Activated CD8-positive, alpha-beta T cell treated with anti-CD3 and anti-CD28 coated beads, Interleukin-2, amount 10 ng/mL, durations not matched to agents 7 days and 5 days (primary cell): Measurements from ENCODE around the gene LHX6. TPM values are rescaled to one million over a fixed set of nuclear protein-coding genes. Genes with fewer than 3 reads are reported as not detected.
A peak's percentile ranks its signal among the peaks of the same experiment; 100 is the strongest.

ENCODE experiments used
- ATAC-seq: fragments of 150-1000 bp; cut with Tn5 transposase; one replicate; pipeline ENCODE4 v1.10.0; 2021; ENCODE audit warnings: moderate library complexity
- CTCF ChIA-PET: fragments of 350-600 bp; sonication (Branson Sonifier 250); formaldehyde crosslinking; loops from one replicate; lab custom pipeline; 2021; ENCODE audit warnings: antibody characterized with exemption; lab: Charles Lee
- POLR2A ChIA-PET: fragments of 350-600 bp; sonication (Branson Sonifier 250); formaldehyde crosslinking; loops from one replicate; lab custom pipeline; 2021; ENCODE audit warnings: antibody characterized with exemption; lab: Charles Lee
- DNase-seq: peaks from one replicate; pipeline ENCODE4 v3.0.0-alpha.2; 2020
- H3K27ac Mint-ChIP-seq: one replicate; pipeline ENCODE4 v1.8.0; 2021; ENCODE audit warnings: mild to moderate bottlenecking, mixed read lengths
- H3K27me3 Mint-ChIP-seq: one replicate; pipeline ENCODE4 v1.8.0; 2021; ENCODE audit warnings: low read depth, mixed read lengths
- H3K36me3 Mint-ChIP-seq: one replicate; pipeline ENCODE4 v1.8.0; 2021; ENCODE audit warnings: low read depth, mixed read lengths
- H3K4me1 Mint-ChIP-seq: one replicate; pipeline ENCODE4 v1.8.0; 2021; ENCODE audit warnings: low read depth, mixed read lengths
- H3K4me3 Mint-ChIP-seq: one replicate; pipeline ENCODE4 v1.8.0; 2021; ENCODE audit warnings: mild to moderate bottlenecking, mixed read lengths
- H3K9me3 Mint-ChIP-seq: one replicate; pipeline ENCODE4 v1.8.0; 2022; ENCODE audit warnings: mixed read lengths; ENCODE audit not compliant: insufficient read depth
- total RNA-seq, 2 experiments: library from RNA; stranded (reverse); gene quantifications; one replicate each; pipeline ENCODE4 v1.2.3, GENCODE V29; 2021

Gene LHX6
- total RNA-seq, 2 experiments from 2014 or later, result not detected

DNA sequence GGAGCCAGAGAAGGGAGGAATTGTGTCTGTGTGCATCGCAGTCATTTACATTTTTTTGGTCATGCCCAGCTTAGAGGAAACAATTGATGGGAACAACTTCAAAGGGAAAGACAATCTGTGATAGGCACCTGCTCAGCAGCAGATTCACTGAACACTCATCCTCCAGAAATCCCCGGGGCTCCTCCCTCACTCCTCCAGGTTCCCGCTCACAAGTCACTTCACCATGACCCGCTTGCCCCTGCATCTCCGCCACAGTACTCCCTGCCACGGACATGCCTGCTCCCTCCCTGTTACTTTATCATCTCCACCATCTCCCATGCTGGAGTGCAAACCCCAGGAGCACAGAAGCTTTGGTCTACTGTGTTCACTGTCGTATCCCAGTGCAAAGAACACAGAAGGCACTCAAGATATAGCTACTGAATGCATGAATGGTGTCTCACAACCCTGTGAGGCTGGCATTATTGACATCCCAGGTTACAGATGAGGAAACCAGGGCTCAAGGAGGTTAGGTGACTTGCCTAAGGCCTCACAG lies 16.2 kb downstream of the LHX6 start:
- peaks cover 57% of the 10 kb centered on the region for H3K27me3 Mint-ChIP-seq
- ATAC-seq (no peak), DNase-seq (no peak)
- no peaks in the 10 kb centered on the region for H3K9me3 Mint-ChIP-seq
- ChIA-PET POLR2A (no interaction called here), CTCF (interaction anchor here (1.5 kb wide), 1 partner anchor 138 kb away, joined by 3 read pairs; no protein-coding TSS in a partner anchor)
- H3K36me3 Mint-ChIP-seq, result no peaks in the 10 kb centered on the region
- H3K4me3 Mint-ChIP-seq, result peak overlapping the region; percentile 8
- peaks cover 6% of the 10 kb centered on the region for H3K4me1 Mint-ChIP-seq
- no peak overlapping the region for H3K27ac Mint-ChIP-seq

DNA sequence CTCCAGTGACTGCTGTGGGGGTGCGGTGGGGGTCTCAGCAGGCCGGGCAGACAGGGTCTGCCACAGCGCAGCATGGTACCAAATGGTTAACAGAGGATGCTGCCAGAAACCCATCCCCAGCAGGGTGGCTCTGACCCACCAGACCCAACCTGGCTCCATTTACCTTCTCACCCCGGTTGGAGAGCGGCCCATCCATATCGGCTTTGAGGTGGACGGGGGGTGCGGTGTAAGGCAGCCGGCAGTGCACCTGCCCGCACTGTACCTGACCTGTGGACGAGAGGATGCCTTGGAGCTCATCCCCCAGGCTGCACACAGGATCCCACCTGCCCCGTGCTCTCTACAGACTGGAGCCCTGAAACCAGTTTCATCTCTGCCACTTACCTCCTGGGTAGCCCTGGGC lies 19.3 kb downstream of the LHX6 start:
- Mint-ChIP-seq H3K36me3 (no peaks in the 10 kb centered on the region), H3K9me3 (no peaks in the 10 kb centered on the region), H3K4me1 (peaks cover 6% of the 10 kb centered on the region), H3K4me3 (no peak overlapping the region), H3K27ac (no peak overlapping the region), H3K27me3 (peaks cover 35% of the 10 kb centered on the region)
- CTCF ChIA-PET, result interaction anchor here (1.0 kb wide), 1 partner anchor 84 kb away, joined by 3 read pairs; no protein-coding TSS in a partner anchor
- POLR2A ChIA-PET, result no interaction called here
- DNase-seq, result no peak
- ATAC-seq, result no peak

DNA sequence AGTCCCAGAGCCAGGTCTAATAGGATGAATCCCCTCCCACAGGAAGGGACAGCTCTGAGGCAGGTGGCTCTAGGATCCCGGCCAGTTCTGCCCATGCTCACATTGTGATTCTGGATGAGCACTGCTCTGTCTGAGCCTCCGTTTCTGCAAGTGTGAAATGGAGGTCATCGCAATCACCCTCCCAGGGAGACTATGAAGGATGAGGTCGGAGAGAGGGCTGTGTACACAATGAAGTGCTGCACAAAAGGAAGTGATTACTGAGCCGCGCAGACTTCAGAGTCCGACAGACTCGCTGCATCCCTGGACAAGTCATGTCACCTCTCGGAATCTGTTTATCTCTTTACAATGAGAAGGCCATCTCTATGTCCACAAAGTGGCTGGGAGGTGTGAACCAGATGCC lies 21.7 kb downstream of the LHX6 start:
- H3K4me3 Mint-ChIP-seq, result no peak overlapping the region
- no peak for DNase-seq
- no peak overlapping the region for H3K27ac Mint-ChIP-seq
- ChIA-PET POLR2A (no interaction called here), CTCF (no interaction called here)
- H3K4me1 Mint-ChIP-seq, result no peaks in the 10 kb centered on the region
- H3K27me3 Mint-ChIP-seq, result peaks cover 17% of the 10 kb centered on the region
- no peaks in the 10 kb centered on the region for H3K36me3 Mint-ChIP-seq
- H3K9me3 Mint-ChIP-seq, result no peaks in the 10 kb centered on the region
- no peak for ATAC-seq

DNA sequence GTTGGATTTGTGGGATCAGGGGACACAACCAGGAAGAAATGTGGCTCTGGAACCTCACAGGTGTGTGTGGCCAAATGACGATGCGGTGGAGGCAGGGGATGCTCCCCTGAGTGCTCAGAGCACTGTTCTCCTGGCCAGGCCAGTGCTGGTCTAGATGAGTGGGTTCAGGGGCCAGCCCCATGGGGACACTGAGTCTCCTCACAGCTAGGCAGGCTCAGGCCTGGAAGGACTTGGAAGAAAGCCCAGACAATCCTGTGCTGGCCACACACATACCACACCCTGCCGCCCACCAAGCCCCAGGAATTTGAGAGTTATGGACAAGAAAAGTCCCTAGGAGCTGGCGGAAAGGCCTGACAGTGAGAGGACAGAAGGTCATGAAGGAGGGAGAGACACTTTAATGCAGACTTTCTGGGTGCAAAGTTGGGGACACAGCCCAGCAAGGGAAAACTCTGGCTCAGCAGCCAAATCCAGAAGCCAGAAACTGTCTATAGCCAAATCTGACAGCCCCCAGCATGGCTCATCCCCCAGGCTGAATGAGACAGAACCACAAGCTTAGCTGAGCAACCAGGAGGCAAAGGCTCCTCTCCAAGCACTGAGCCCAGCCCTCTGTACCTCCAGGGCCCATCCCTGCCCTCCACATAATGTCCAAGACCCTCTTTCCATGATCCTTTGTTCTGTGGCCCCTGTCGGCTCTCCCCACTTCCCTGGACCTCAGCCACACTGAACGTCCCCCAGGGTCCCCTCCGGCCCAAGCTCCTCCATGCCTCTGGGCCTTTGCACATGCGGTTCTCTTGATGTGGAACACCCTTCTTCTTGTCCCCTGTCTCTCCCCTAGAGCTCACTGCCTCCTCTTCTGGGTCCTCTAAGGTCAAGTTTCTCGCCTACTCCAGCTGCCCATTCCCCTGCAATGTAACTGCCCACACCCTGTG lies 22.4 kb downstream of the LHX6 start:
- H3K4me1 Mint-ChIP-seq, result no peaks in the 10 kb centered on the region
- H3K4me3 Mint-ChIP-seq, result no peak overlapping the region
- no peaks in the 10 kb centered on the region for H3K36me3 Mint-ChIP-seq
- ATAC-seq (no peak), DNase-seq (no peak)
- H3K27ac Mint-ChIP-seq, result no peak overlapping the region
- peaks cover 10% of the 10 kb centered on the region for H3K27me3 Mint-ChIP-seq
- CTCF ChIA-PET, result no interaction called here
- POLR2A ChIA-PET, result no interaction called here
- no peaks in the 10 kb centered on the region for H3K9me3 Mint-ChIP-seq

DNA sequence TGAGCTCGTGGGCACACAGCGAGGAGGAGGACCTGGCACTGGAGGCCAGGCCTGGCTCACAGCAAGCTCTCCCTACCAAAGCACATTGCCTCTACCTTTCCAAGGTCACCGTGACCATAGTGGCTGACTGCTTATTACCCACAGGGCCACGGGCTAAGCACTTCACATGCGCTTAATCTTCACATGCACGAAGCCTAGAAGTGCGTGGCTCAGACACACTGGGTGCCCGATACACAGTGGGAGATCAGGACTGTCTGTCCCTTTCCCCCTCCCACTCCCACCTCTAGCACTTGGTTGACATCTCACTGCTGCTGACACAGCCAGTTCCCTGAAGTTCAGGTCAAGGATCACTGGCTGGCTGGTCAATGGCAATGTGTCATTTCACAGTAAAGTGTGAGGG lies 23.6 kb downstream of the LHX6 start:
- ChIA-PET CTCF (no interaction called here), POLR2A (no interaction called here)
- Mint-ChIP-seq H3K27ac (no peak overlapping the region), H3K27me3 (peaks cover under 1% of the 10 kb centered on the region), H3K9me3 (no peaks in the 10 kb centered on the region), H3K4me1 (no peaks in the 10 kb centered on the region), H3K4me3 (no peak overlapping the region), H3K36me3 (no peaks in the 10 kb centered on the region)
- no peak for DNase-seq
- no peak for ATAC-seq

DNA sequence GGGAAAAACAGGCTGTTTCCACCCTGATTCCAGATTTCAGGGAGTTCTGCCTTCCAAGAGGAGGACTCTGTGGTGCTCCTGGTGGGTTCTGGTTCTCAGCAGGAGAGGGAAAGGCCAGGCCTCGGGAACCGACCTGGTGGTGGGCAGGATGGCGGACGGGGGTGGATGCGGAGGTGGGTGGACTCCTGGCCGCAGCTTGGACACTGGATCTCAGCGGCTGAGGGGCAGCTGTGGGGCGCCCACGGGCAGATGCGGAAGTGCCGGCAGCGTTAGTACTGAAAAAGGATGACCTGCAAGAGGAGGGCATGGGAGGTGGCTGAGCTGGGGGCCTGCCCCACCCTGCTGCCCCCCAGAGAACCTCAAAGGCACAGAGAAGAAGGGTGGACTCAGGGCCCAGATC lies 24.3 kb downstream of the LHX6 start:
- Mint-ChIP-seq H3K27me3 (no peaks in the 10 kb centered on the region), H3K4me3 (no peak overlapping the region), H3K27ac (no peak overlapping the region), H3K36me3 (no peaks in the 10 kb centered on the region), H3K9me3 (no peaks in the 10 kb centered on the region), H3K4me1 (no peaks in the 10 kb centered on the region)
- DNase-seq (no peak), ATAC-seq (no peak)
- POLR2A ChIA-PET, result no interaction called here
- CTCF ChIA-PET, result no interaction called here

DNA sequence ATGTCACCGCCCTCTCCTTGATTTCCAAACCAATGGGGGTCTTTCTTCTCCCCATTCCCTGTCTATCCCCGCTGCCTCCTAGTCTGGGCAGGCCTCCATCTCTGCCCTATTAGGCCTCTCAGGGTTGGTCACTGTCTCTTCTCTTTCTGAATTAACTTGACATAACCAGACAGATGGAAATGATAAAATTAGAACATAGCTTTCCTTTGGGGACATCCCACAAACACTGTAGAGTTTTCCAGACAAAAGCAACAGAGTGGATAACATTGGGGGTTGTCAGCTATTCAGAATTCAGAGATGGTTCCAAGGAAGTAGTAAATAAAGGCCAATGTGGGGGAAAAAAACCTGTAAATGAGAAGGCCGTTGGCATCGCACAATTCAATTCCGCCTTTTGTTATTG lies 24.7 kb downstream of the LHX6 start:
- no peak for DNase-seq
- no peaks in the 10 kb centered on the region for H3K9me3 Mint-ChIP-seq
- ChIA-PET CTCF (no interaction called here), POLR2A (no interaction called here)
- H3K4me1 Mint-ChIP-seq, result no peaks in the 10 kb centered on the region
- H3K27me3 Mint-ChIP-seq, result no peaks in the 10 kb centered on the region
- no peaks in the 10 kb centered on the region for H3K36me3 Mint-ChIP-seq
- no peak overlapping the region for H3K27ac Mint-ChIP-seq
- ATAC-seq, result no peak
- no peak overlapping the region for H3K4me3 Mint-ChIP-seq

DNA sequence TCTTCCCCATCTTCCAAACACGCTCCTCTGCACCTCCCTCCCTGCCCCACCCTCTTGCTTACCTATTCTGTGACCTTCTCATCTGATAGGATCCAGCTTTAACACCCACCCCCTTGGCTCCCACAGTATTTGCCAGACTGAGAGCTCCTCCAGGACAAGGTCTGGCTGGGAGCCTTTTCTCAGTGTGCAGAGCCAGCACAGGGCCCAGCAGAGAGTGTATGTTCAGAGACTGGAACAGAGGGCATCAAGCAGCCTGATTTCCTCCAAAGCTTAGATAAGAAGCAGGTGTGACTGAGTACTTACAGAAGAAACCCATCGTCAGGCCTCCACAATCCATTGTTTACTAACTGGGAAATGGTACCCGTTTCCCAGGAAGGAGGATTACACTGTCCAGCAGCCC lies 26.6 kb downstream of the LHX6 start:
- Mint-ChIP-seq H3K9me3 (no peaks in the 10 kb centered on the region), H3K4me1 (no peaks in the 10 kb centered on the region), H3K36me3 (no peaks in the 10 kb centered on the region), H3K4me3 (no peak overlapping the region), H3K27ac (no peak overlapping the region), H3K27me3 (peaks cover 3% of the 10 kb centered on the region)
- POLR2A ChIA-PET, result no interaction called here
- CTCF ChIA-PET, result no interaction called here
- ATAC-seq, result no peak
- DNase-seq, result no peak

DNA sequence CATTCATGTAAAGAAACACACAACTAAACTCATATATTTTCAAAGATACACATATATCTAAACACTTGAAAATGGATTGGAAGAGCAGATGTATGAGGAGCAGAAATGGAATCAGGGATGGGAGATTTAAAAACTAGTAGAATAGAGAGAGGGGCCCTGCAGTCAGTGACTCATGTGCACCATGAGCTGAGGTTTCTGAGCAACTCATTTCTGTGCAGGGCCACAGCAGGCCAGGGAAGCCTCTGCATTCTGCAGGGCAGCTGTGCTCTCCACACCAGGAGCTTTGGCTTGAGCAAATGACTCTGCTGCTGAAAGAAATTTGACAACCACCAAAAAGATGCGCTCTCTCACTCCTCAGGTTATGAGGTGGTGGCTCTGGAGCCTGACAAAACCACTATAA lies 27.1 kb downstream of the LHX6 start:
- DNase-seq, result no peak
- CTCF ChIA-PET, result no interaction called here
- no peaks in the 10 kb centered on the region for H3K9me3 Mint-ChIP-seq
- no peak overlapping the region for H3K27ac Mint-ChIP-seq
- no peaks in the 10 kb centered on the region for H3K4me1 Mint-ChIP-seq
- no peak overlapping the region for H3K4me3 Mint-ChIP-seq
- peaks cover 3% of the 10 kb centered on the region for H3K27me3 Mint-ChIP-seq
- POLR2A ChIA-PET, result no interaction called here
- H3K36me3 Mint-ChIP-seq, result no peaks in the 10 kb centered on the region
- no peak for ATAC-seq

DNA sequence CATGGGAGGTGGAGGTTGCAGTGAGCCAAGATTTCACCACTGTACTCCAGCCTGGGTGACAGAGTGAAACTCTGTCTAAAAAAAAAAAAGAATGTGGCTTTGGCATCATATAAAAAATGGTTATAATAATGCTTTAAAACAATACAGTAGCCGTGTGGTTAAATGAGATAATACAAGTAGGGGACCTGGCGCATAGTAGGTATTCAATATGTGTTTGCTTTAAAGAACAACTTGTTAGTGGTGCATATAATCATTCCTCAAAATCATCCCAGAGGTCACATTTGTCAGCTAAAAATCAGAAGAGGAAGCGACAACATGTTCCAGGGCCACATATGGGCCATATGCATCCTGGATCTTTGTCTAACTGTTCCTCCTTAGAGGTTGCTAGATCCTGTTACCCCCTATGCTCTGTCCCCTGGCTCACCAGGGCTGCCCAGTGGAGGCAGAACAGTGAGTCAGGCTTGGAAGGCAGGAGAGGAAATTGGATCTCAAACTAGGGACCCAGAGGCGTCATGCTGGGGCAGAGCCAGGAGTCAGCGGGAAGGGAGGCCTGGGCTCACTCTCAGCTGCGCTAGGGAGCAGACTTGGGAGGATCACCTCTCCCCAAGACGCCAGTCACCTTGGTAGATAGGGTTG lies 27.7 kb downstream of the LHX6 start:
- Mint-ChIP-seq H3K9me3 (no peaks in the 10 kb centered on the region), H3K27ac (no peak overlapping the region), H3K4me1 (no peaks in the 10 kb centered on the region), H3K36me3 (no peaks in the 10 kb centered on the region), H3K4me3 (no peak overlapping the region), H3K27me3 (peaks cover 3% of the 10 kb centered on the region)
- POLR2A ChIA-PET, result interaction anchor here (0.8 kb wide), 1 partner anchor 10 kb away, joined by 5 read pairs; no protein-coding TSS in a partner anchor
- ATAC-seq (no peak), DNase-seq (no peak)
- CTCF ChIA-PET, result no interaction called here

DNA sequence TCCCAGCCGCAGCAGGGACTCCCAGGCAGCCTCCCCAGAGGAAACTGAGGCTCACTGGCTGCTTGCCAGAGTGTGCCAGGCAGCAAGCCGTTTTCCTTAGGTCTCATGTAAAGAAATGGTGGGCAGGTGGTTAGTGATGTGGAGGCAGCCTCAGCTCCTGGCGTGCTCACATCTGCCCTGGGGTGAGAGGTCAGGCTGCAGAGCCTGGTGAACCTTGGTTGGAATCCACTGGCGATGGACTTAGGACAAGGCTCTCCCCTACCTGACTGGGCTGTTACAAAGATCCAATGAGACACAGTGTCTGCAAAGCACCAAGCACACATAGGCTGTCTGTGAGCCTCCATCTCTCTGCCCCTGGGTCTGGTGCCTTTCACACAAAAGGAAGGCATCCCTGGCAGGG lies 30.9 kb downstream of the LHX6 start:
- Mint-ChIP-seq H3K4me3 (no peak overlapping the region), H3K36me3 (no peaks in the 10 kb centered on the region), H3K4me1 (no peaks in the 10 kb centered on the region), H3K9me3 (no peaks in the 10 kb centered on the region), H3K27me3 (peaks cover 11% of the 10 kb centered on the region), H3K27ac (no peak overlapping the region)
- no peak for DNase-seq
- no peak for ATAC-seq
- ChIA-PET POLR2A (no interaction called here), CTCF (no interaction called here)

DNA sequence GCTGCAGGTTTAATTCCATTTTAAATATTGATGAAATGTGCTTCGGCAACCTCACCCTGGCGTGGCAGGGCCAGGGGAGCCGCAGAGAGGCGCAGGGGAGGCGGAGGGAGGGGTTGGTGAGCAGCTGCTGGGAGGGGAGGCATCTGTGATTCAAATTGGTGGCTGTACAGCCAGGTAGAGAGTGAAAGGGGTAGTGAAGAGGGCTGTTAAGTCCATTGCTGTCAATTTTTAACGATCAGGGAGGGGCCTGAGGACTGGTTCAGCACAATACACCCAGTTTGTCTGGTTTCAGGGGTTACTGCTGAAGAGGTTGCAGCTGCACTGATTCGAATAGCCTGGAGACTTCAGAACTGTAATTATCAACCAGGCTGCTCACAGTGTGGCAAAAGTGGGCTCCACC lies 31.3 kb downstream of the LHX6 start:
- H3K4me3 Mint-ChIP-seq, result no peak overlapping the region
- no peaks in the 10 kb centered on the region for H3K4me1 Mint-ChIP-seq
- ATAC-seq (no peak), DNase-seq (no peak)
- ChIA-PET CTCF (no interaction called here), POLR2A (no interaction called here)
- H3K9me3 Mint-ChIP-seq, result no peaks in the 10 kb centered on the region
- H3K36me3 Mint-ChIP-seq, result no peaks in the 10 kb centered on the region
- peaks cover 11% of the 10 kb centered on the region for H3K27me3 Mint-ChIP-seq
- H3K27ac Mint-ChIP-seq, result no peak overlapping the region
